ENCODE measurements around the gene SHMT1.

The SHMT1 gene

DNA sequence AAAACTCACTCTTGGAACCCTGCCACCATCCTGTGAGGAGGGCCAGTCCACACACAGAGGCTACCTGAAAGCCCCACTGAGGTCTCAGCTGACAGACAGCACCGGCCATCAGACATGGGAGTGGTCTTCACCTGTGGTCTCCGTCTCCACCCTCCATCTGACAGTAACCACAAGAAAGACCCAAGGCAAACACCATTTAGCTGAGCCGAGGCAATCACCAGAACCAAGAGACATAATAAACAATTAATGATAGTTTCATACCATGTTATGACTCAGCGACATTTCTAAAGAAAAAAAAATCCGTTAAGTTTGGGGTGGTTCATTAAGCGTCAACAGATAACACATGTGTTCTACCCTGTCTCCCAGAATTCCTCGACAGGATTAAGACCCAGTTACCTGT lies 8.1 kb upstream of the SHMT1 start:
- H3K27me3 ChIP-seq: peaks cover 17% of the 10 kb centered on the region
- no peaks in the 10 kb centered on the region for H3K9me3 ChIP-seq
- no peak overlapping the region for H3K4me3 ChIP-seq (ENCODE audit: low read depth in 1 of 2, low read length in 1 of 2)
- no peaks in the 10 kb centered on the region for H3K4me1 ChIP-seq (ENCODE audit: control insufficient read depth in 1 of 2, insufficient read depth in 1 of 2, low read depth in 1 of 2, low read length in 1 of 2)
- TF ChIP-seq, protein P1, sequence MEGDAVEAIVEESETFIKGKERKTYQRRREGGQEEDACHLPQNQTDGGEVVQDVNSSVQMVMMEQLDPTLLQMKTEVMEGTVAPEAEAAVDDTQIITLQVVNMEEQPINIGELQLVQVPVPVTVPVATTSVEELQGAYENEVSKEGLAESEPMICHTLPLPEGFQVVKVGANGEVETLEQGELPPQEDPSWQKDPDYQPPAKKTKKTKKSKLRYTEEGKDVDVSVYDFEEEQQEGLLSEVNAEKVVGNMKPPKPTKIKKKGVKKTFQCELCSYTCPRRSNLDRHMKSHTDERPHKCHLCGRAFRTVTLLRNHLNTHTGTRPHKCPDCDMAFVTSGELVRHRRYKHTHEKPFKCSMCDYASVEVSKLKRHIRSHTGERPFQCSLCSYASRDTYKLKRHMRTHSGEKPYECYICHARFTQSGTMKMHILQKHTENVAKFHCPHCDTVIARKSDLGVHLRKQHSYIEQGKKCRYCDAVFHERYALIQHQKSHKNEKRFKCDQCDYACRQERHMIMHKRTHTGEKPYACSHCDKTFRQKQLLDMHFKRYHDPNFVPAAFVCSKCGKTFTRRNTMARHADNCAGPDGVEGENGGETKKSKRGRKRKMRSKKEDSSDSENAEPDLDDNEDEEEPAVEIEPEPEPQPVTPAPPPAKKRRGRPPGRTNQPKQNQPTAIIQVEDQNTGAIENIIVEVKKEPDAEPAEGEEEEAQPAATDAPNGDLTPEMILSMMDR (IDR thresholded peaks at IDR 0.05): no peak
- H3K27ac ChIP-seq: no peak overlapping the region
- H3K36me3 ChIP-seq: no peaks in the 10 kb centered on the region

GRCh38 chr17:18370761-18371160 lies 7.4 kb upstream of the SHMT1 start:
- TF ChIP-seq, protein P1 (IDR thresholded peaks at IDR 0.05): no peak
- H3K4me1 ChIP-seq (ENCODE audit: control insufficient read depth in 1 of 2, insufficient read depth in 1 of 2, low read depth in 1 of 2, low read length in 1 of 2): no peaks in the 10 kb centered on the region
- H3K9me3 ChIP-seq: no peaks in the 10 kb centered on the region
- H3K36me3 ChIP-seq: no peaks in the 10 kb centered on the region
- no peak overlapping the region for H3K4me3 ChIP-seq (ENCODE audit: low read depth in 1 of 2, low read length in 1 of 2)
- H3K27ac ChIP-seq: no peak overlapping the region
- peaks cover 17% of the 10 kb centered on the region for H3K27me3 ChIP-seq

GRCh38 chr17:18368946-18369345 lies 5.6 kb upstream of the SHMT1 start:
- no peaks in the 10 kb centered on the region for H3K9me3 ChIP-seq
- no peaks in the 10 kb centered on the region for H3K36me3 ChIP-seq
- TF ChIP-seq, protein P1 (IDR thresholded peaks at IDR 0.05): no peak
- no peak overlapping the region for H3K27ac ChIP-seq
- peaks cover 17% of the 10 kb centered on the region for H3K27me3 ChIP-seq
- H3K4me3 ChIP-seq (ENCODE audit: low read depth in 1 of 2, low read length in 1 of 2): no peak overlapping the region
- peaks cover 0 to under 1% of the 10 kb centered on the region in 2 experiments for H3K4me1 ChIP-seq (ENCODE audit: control insufficient read depth in 1 of 2, insufficient read depth in 1 of 2, low read depth in 1 of 2, low read length in 1 of 2)

DNA sequence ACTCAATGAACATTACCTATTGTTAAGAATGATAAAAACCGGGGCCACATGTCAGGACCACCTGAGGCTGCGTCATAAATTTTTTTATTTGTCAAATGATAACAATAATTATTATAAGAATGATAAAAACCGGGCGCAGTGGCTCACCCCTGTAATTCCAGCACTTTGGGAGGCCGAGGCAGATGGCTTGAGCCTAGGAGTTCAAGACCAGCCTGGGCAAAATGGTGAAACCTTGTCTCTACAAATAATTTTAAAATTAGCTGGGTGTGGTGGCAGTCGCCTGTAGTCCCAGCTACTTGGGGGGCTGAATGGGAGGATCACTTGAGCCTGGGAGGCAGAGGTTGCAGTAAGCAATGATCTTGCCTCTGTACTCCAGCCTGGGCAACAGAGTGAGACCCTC lies 816 bp upstream of the SHMT1 start:
- Histone ChIP-seq H3K4me1 (ENCODE audit: control insufficient read depth in 1 of 2, insufficient read depth in 1 of 2, low read depth in 1 of 2, low read length in 1 of 2) (peaks cover 10 to 18% of the 10 kb centered on the region in 2 experiments), H3K27ac (no peak overlapping the region), H3K27me3 (no peaks in the 10 kb centered on the region), H3K9me3 (no peaks in the 10 kb centered on the region), H3K4me3 (ENCODE audit: low read depth in 1 of 2, low read length in 1 of 2) (peak overlapping the region in 1 of 2 experiments; percentile 80), H3K36me3 (no peaks in the 10 kb centered on the region)
- TF ChIP-seq, protein P1 (IDR thresholded peaks at IDR 0.05): no peak

- Histone ChIP-seq H3K4me1 (ENCODE audit: control insufficient read depth in 1 of 2, insufficient read depth in 1 of 2, low read depth in 1 of 2, low read length in 1 of 2) (peaks cover 10 to 18% of the 10 kb centered on the region in 2 experiments), H3K4me3 (ENCODE audit: low read depth in 1 of 2, low read length in 1 of 2) (peak overlapping the region; percentile 64 to 80), H3K27ac (peak overlapping the region; percentile 42), H3K27me3 (no peaks in the 10 kb centered on the region), H3K9me3 (no peaks in the 10 kb centered on the region), H3K36me3 (no peaks in the 10 kb centered on the region)
- TF ChIP-seq, protein P1 (IDR thresholded peaks at IDR 0.05): no peak
Measured at GRCh38 chr17:18362698-18363100, 651 bp downstream of the SHMT1 start.

Measured in neutrophil (primary cell).